ENCODE measurements around the gene HMGXB3. TPM values are rescaled to one million over a fixed set of nuclear protein-coding genes. Genes with fewer than 3 reads are reported as not detected.

The HMGXB3 gene
- total and polyA plus RNA-seq, 2 of the 13 experiments (the other 11 are each of a cell fraction or from before 2014, with no cell fraction given), result 18.8 to 23.8 TPM

- in situ Hi-C loops (cut with HindIII; ENCODE audit: extremely low pct_ligation_motif_present, low pct_unique_long_range_greater_than_20kb) (no loop called here), intact Hi-C loops (cut with micrococcal nuclease; ENCODE audit: unreplicated experiment) (no loop called here)
- Histone ChIP-seq H3K9me3 (ENCODE audit: low read length) (no peaks in the 10 kb centered on the region), H3K4me1 (ENCODE audit: insufficient read depth, low read length) (peaks cover 11% of the 10 kb centered on the region), H4K20me1 (ENCODE audit: insufficient read depth, low read length) (no peaks in the 10 kb centered on the region), H2AFZ (ENCODE audit: low read length) (no peak overlapping the region), H3K27ac (ENCODE audit: extremely low read length, insufficient read depth, low read length) (no peak overlapping the region), H3K9ac (ENCODE audit: insufficient read depth, low read depth, low read length) (no peak overlapping the region), H3K4me3 (replicated peaks in 1 of 3; ENCODE audit: insufficient read depth in 1 of 3, low read depth in 2 of 3, low read length in 3 of 3) (no peak overlapping the region), H3K79me2 (ENCODE audit: insufficient read depth, low read length) (no peaks in the 10 kb centered on the region), H3K36me3 (replicated peaks in 1 of 2; ENCODE audit: control insufficient read depth in 1 of 2, insufficient read depth in 2 of 2, low read length in 2 of 2) (no peaks in the 10 kb centered on the region), H3K27me3 (ENCODE audit: control insufficient read depth in 1 of 2, insufficient read depth in 2 of 2, low read length in 2 of 2) (peaks cover 7 to 38% of the 10 kb centered on the region in 2 experiments; a peak in 4 of 5 replicates), H3K4me2 (ENCODE audit: low read depth, low read length) (no peak overlapping the region)
- FAIRE-seq, result no peak
- TF ChIP-seq TAF1 (CRISPR knock-in tag; IDR thresholded peaks at IDR 0.05) (no peak), NR3C1 (CRISPR knock-in tag; IDR thresholded peaks at IDR 0.05) (no peak), FUBP1 (CRISPR knock-in tag; IDR thresholded peaks at IDR 0.05; ENCODE audit: borderline replicate concordance) (no peak), KDM3A (CRISPR knock-in tag; IDR thresholded peaks at IDR 0.05; ENCODE audit: low read depth) (no peak), TCF12 (IDR thresholded peaks at IDR 0.05) (no peak), TCF12 (CRISPR knock-in tag; IDR thresholded peaks at IDR 0.05) (no peak), SIN3B (IDR thresholded peaks at IDR 0.05; ENCODE audit: low read length) (no peak), CERS6 (CRISPR knock-in tag; IDR thresholded peaks at IDR 0.05) (no peak), ZNF263 (CRISPR knock-in tag; IDR thresholded peaks at IDR 0.05) (no peak), ZBTB8A (CRISPR knock-in tag; IDR thresholded peaks at IDR 0.05; ENCODE audit: borderline replicate concordance, low read depth) (no peak), ZNF12 (CRISPR knock-in tag; IDR thresholded peaks at IDR 0.05) (no peak), MEIS2 (CRISPR knock-in tag; IDR thresholded peaks at IDR 0.05) (no peak), ZEB1 (IDR thresholded peaks at IDR 0.05; ENCODE audit: insufficient replicate concordance, low read depth) (no peak), ZNF274 (CRISPR knock-in tag; IDR thresholded peaks at IDR 0.05) (no peak)
- no peak for DNase-seq (ENCODE audit: low spot score)
- ATAC-seq, result no peak
- ChIA-PET POLR2A (no interaction called here), CTCF (ENCODE audit: low intra/inter-chr PET ratio, low total read pairs) (no interaction called here)
- 36% methylated on average over 5 of the region's 6 CpGs for WGBS (ENCODE audit: low lambda C conversion rate)
- BruUV-seq (replicated peaks), result no TSS peak
Measured at GRCh38 chr5:150067405-150067960, 66.9 kb downstream of the HMGXB3 start.
